IMR-90 (cell line): Measurements from ENCODE around the gene MTUS2. TPM values are rescaled to one million over a fixed set of nuclear protein-coding genes. Genes with fewer than 3 reads are reported as not detected.

Source experiments
- ATAC-seq: fragments of 200-7000 bp; cut with Tn5 transposase; 2 replicates; pipeline ENCODE4 v1.9.1; 2020; ENCODE audit warnings: low read depth, mild to moderate bottlenecking, moderate library complexity
- BruUV-seq: library from RNA; stranded (reverse); fragments of 400-500 nt; replicated peaks from 2 replicates; lab custom pipeline; 2021; lab: Mats Ljungman, UMichigan
- CTCF ChIA-PET: fragments of 300-600 bp; formaldehyde crosslinking; extraction: SDS; loops from one replicate; lab custom pipeline; 2021; ENCODE audit warnings: antibody characterized with exemption; lab: Yijun Ruan, JAX
- POLR2A ChIA-PET: fragments of 300-600 bp; sonication (Branson Sonifier 250); formaldehyde crosslinking; loops from one replicate; lab custom pipeline; 2022; ENCODE audit warnings: antibody characterized with exemption; ENCODE audit not compliant: unreplicated experiment; lab: Charles Lee
- DNase-seq: peaks from one replicate; pipeline ENCODE4 v3.0.0; 2013
- H2AFZ ChIP-seq: replicated peaks from 2 replicates; pipeline ENCODE3; 2013; ENCODE audit warnings: low read length, mild to moderate bottlenecking; ENCODE audit not compliant: poor library complexity
- H2AK5ac ChIP-seq: 2 replicates; pipeline ENCODE4 v1.6.1; 2013; ENCODE audit warnings: low read depth, low read length, inconsistent platforms
- H2AK9ac ChIP-seq: replicated peaks from 2 replicates; pipeline ENCODE3; 2013; ENCODE audit warnings: mild to moderate bottlenecking, low read depth, low read length, moderate library complexity; ENCODE audit not compliant: poor library complexity
- H2BK120ac ChIP-seq: 2 replicates; pipeline ENCODE4 v1.6.1; 2013; ENCODE audit warnings: low read depth, low read length, inconsistent platforms
- H2BK15ac ChIP-seq: 3 replicates; pipeline ENCODE4 v1.6.1; 2013; ENCODE audit warnings: low read depth, low read length, inconsistent platforms
- H2BK20ac ChIP-seq: 2 replicates; pipeline ENCODE4 v1.6.1; 2013; ENCODE audit warnings: low read depth, mild to moderate bottlenecking, inconsistent platforms, low read length, moderate library complexity
- H2BK5ac ChIP-seq: 2 replicates; pipeline ENCODE4 v1.6.1; 2013; ENCODE audit warnings: mild to moderate bottlenecking, low read depth, low read length, inconsistent platforms; ENCODE audit not compliant: poor library complexity, severe bottlenecking
- H3K14ac ChIP-seq: replicated peaks from 2 replicates; pipeline ENCODE4 v1.6.1; 2013; ENCODE audit warnings: low read depth, low read length, inconsistent platforms
- H3K18ac ChIP-seq: 2 replicates; pipeline ENCODE4 v1.6.1; 2013; ENCODE audit warnings: low read depth, low read length, control low read depth
- H3K23ac ChIP-seq: 2 replicates; pipeline ENCODE4 v1.6.1; 2013; ENCODE audit warnings: low read depth, low read length, inconsistent platforms
- H3K27ac ChIP-seq: 2 replicates; pipeline ENCODE4 v1.5.1; 2013; ENCODE audit warnings: mild to moderate bottlenecking, control low read depth, low read length; ENCODE audit not compliant: insufficient read depth
- H3K27me3 ChIP-seq: 2 replicates; pipeline ENCODE4 v1.6.1; 2013; ENCODE audit warnings: low read length; ENCODE audit not compliant: control insufficient read depth, insufficient read depth
- H3K36me3 ChIP-seq: 2 replicates; pipeline ENCODE4 v1.6.1; 2013; ENCODE audit warnings: low read length, mixed read lengths; ENCODE audit not compliant: control insufficient read depth, insufficient read depth
- H3K4ac ChIP-seq: 2 replicates; pipeline ENCODE4 v1.6.1; 2013; ENCODE audit warnings: low read depth, low read length, inconsistent platforms
- H3K4me1 ChIP-seq: 2 replicates; pipeline ENCODE4 v1.6.1; 2013; ENCODE audit warnings: low read length, mixed read lengths; ENCODE audit not compliant: control insufficient read depth, insufficient read depth
- H3K4me2 ChIP-seq: 2 replicates; pipeline ENCODE4 v1.6.1; 2013; ENCODE audit warnings: low read depth, mild to moderate bottlenecking, control low read depth, low read length, moderate library complexity
- H3K4me3 ChIP-seq: 2 replicates; pipeline ENCODE4 v1.5.1; 2013; ENCODE audit warnings: low read depth, mild to moderate bottlenecking, control low read depth, low read length, moderate library complexity; ENCODE audit not compliant: insufficient read depth
- H3K56ac ChIP-seq: 2 replicates; pipeline ENCODE4 v1.6.1; 2013; ENCODE audit warnings: low read length, inconsistent platforms; ENCODE audit not compliant: insufficient read depth; ENCODE audit errors: extremely low read depth
- H3K79me1 ChIP-seq, 2 experiments: 2 replicates each; pipeline ENCODE4 v1.6.1; 2013; ENCODE audit warnings: low read length in 2 of 2, inconsistent platforms in 1 of 2, low read depth in 1 of 2
- H3K9ac ChIP-seq: 2 replicates; pipeline ENCODE4 v1.6.1; 2013; ENCODE audit warnings: low read depth, low read length, control low read depth
- H3K9me1 ChIP-seq: 2 replicates; pipeline ENCODE4 v1.6.1; 2013; ENCODE audit warnings: low read length, inconsistent platforms; ENCODE audit not compliant: insufficient read depth
- H3K9me3 ChIP-seq: 2 replicates; pipeline ENCODE4 v1.6.1; 2013; ENCODE audit warnings: low read length; ENCODE audit not compliant: control insufficient read depth, insufficient read depth
- H4K20me1 ChIP-seq: 2 replicates; pipeline ENCODE4 v1.6.1; 2013; ENCODE audit warnings: low read length, inconsistent platforms; ENCODE audit not compliant: insufficient read depth
- H4K5ac ChIP-seq: 2 replicates; pipeline ENCODE4 v1.6.1; 2013; ENCODE audit warnings: mild to moderate bottlenecking, low read depth, low read length, control low read depth
- H4K8ac ChIP-seq, 2 experiments: 2 replicates each; pipeline ENCODE4 v1.6.1; 2013; ENCODE audit warnings: low read depth in 2 of 2, low read length in 2 of 2, control low read depth in 1 of 2, inconsistent platforms in 1 of 2
- H4K91ac ChIP-seq: 2 replicates; pipeline ENCODE4 v1.6.1; 2013; ENCODE audit warnings: low read depth, low read length, inconsistent platforms; ENCODE audit not compliant: insufficient read depth
- MAFK ChIP-seq: IDR thresholded peaks from 2 replicates; pipeline ENCODE4 v1.6.1; 2012; ENCODE audit warnings: low read depth, low read length, improper control_type of control experiment
- NFE2L2 ChIP-seq: fragments of 150-350 bp; IDR thresholded peaks from 2 replicates; pipeline ENCODE4 v1.6.1; 2016; ENCODE audit warnings: low read depth, mild to moderate bottlenecking, low read length
- POLR2A ChIP-seq: IDR thresholded peaks from 2 replicates; pipeline ENCODE4 v1.6.1; 2012; ENCODE audit warnings: mild to moderate bottlenecking, low read depth, low read length
- RAD21 ChIP-seq: IDR thresholded peaks from 2 replicates; pipeline ENCODE4 v1.6.1; 2012; ENCODE audit warnings: low read length, improper control_type of control experiment
- SMC3 ChIP-seq: fragments of 150-350 bp; IDR thresholded peaks from 2 replicates; pipeline ENCODE4 v1.6.1; 2016; ENCODE audit warnings: low read depth, mild to moderate bottlenecking, antibody characterized with exemption, low read length, moderate library complexity
- USF2 ChIP-seq: fragments of 150-350 bp; IDR thresholded peaks from 2 replicates; pipeline ENCODE4 v1.6.1; 2017; ENCODE audit warnings: mild to moderate bottlenecking, antibody characterized with exemption, low read length, low read depth
- whole genome bisulfite sequencing, 2 experiments: methylation state at CpG; one replicate each; pipeline versions ENCODE4 v1.1.5 to v1.1.7; 2013; ENCODE audit warnings: missing lambda C conversion rate in 2 of 2; ENCODE audit not compliant: insufficient read length in 1 of 2; ENCODE audit errors: extremely low coverage in 2 of 2; 5-methylcytosine and 5-hydroxymethylcytosine counted together
- dilution Hi-C: fragments of 300-500 bp; cut with HindIII; formaldehyde crosslinking; loops from one replicate; pipeline ENCODE4 v1.14.3; 2018; ENCODE audit warnings: low sequenced_read_pairs; ENCODE audit not compliant: unreplicated experiment
- in situ Hi-C: fragments of 300-500 bp; cut with MboI; formaldehyde crosslinking; loops from 3 replicates; pipeline ENCODE4 v1.14.3; 2019; ENCODE audit warnings: low sequenced_read_pairs, inconsistent platforms, mixed read lengths
- intact Hi-C: fragments of 100-400 bp; cut with micrococcal nuclease; formaldehyde crosslinking; loops from 2 replicates; pipeline ENCODE4 v1.10.0; 2022
- polyA plus RNA-seq, 3 experiments: library from polyadenylated mRNA; depleted of rRNA; stranded (reverse); fragments of >200 nt; gene quantifications; 2 replicates each; pipeline ENCODE4 v1.2.3, GENCODE V29; 2012; ENCODE audit warnings: low replicate concordance in 1 of 3
- total RNA-seq: library from RNA; depleted of rRNA; stranded (reverse); fragments of >200 nt; gene quantifications from 2 replicates; pipeline ENCODE4 v1.2.3, GENCODE V29; 2012

Gene MTUS2
- total and polyA plus RNA-seq, 2 of the 4 experiments (the other 2 are of a cell fraction), result under 0.01 to 0.02 TPM

- Histone ChIP-seq H4K91ac (no peak overlapping the region), H3K27me3 (no peaks in the 10 kb centered on the region), H2AK9ac (no peak overlapping the region), H2BK120ac (no peak overlapping the region), H2AFZ (no peak overlapping the region), H3K14ac (no peak overlapping the region), H4K20me1 (no peaks in the 10 kb centered on the region), H2BK15ac (no peak overlapping the region), H3K4me1 (no peaks in the 10 kb centered on the region), H3K18ac (no peak overlapping the region), H3K4me3 (no peak overlapping the region), H2AK5ac (no peak overlapping the region), H3K4ac (no peak overlapping the region), H3K9me3 (peaks cover 18% of the 10 kb centered on the region), H3K27ac (no peak overlapping the region), H3K56ac (no peak overlapping the region), H3K9ac (no peak overlapping the region), H2BK20ac (no peak overlapping the region), H3K4me2 (no peak overlapping the region), H3K36me3 (no peaks in the 10 kb centered on the region), H3K9me1 (no peaks in the 10 kb centered on the region), H2BK5ac (no peak overlapping the region), H4K8ac (no peak overlapping the region), H4K5ac (no peak overlapping the region), H3K23ac (no peak overlapping the region), H3K79me1 (no peaks in the 10 kb centered on the region)
- ATAC-seq (no peak), DNase-seq (no peak)
- intact Hi-C loops, result no loop called here
- no peak for TF ChIP-seq MAFK
- no peak for TF ChIP-seq USF2
- no peak for TF ChIP-seq SMC3
- TF ChIP-seq RAD21, result no peak
- no peak for TF ChIP-seq NFE2L2
- TF ChIP-seq POLR2A, result no peak
- POLR2A ChIA-PET, result no interaction called here
- no TSS peak for BruUV-seq
- in situ Hi-C loops, result no loop called here
- dilution Hi-C loops, result no loop called here
- WGBS, 2 experiments, result no CpG with 5 or more reads among the region's 4 CpGs
- CTCF ChIA-PET, result no interaction called here
Measured at GRCh38 chr13:29140277-29140676, 320.1 kb downstream of the MTUS2 start.
